HL-60 (cell line): Measurements from ENCODE around the gene CTU1.

Source experiments
- DNase-seq, 2 experiments: peaks; one replicate each; pipeline ENCODE4 v3.0.0-alpha.2; 2010 to 2020; ENCODE audit warnings: low read depth in 1 of 2, low spot score in 1 of 2
- H3K27ac ChIP-seq: fragments of 250-450 bp; sonication (Bioruptor Pico); replicated peaks from 2 replicates; pipeline ENCODE4 v1.5.1; 2020; ENCODE audit warnings: mild to moderate bottlenecking, moderate library complexity
- H3K27me3 ChIP-seq: fragments of 250-450 bp; sonication (Bioruptor Pico); 2 replicates; pipeline ENCODE4 v1.5.1; 2021; ENCODE audit warnings: mild to moderate bottlenecking, moderate library complexity; ENCODE audit not compliant: insufficient read depth, poor library complexity, severe bottlenecking
- H3K4me3 ChIP-seq: replicated peaks from 2 replicates; pipeline ENCODE4 v1.5.1; 2011; ENCODE audit warnings: mild to moderate bottlenecking, control low read depth, low read length; ENCODE audit not compliant: insufficient read depth
- CTCF ChIP-seq: IDR thresholded peaks from one replicate; pipeline ENCODE4 v1.5.1; 2011; ENCODE audit warnings: low read length, control low read depth, inconsistent platforms; ENCODE audit not compliant: insufficient read depth
- GABPA ChIP-seq: IDR thresholded peaks from 2 replicates; pipeline ENCODE4 v1.6.1; 2012; ENCODE audit warnings: low read depth
- POLR2AphosphoS5 ChIP-seq: IDR thresholded peaks from 2 replicates; pipeline ENCODE4 v1.6.1; 2012; ENCODE audit warnings: low read depth
- REST ChIP-seq: IDR thresholded peaks from 2 replicates; pipeline ENCODE4 v1.6.1; 2012; ENCODE audit warnings: low read depth; ENCODE audit not compliant: insufficient replicate concordance
- SPI1 ChIP-seq: IDR thresholded peaks from 2 replicates; pipeline ENCODE4 v1.6.1; 2012; ENCODE audit warnings: low read depth, mild to moderate bottlenecking, borderline replicate concordance

The CTU1 gene

GRCh38 chr19:51097796-51098195, 10.4 kb downstream of the CTU1 start:
- DNase-seq, result no peak
- no peak overlapping the region for H3K4me3 ChIP-seq
- no peak for TF ChIP-seq POLR2AphosphoS5
- no peak for TF ChIP-seq GABPA
- no peak for TF ChIP-seq REST
- no peak for TF ChIP-seq CTCF
- TF ChIP-seq SPI1, result no peak
- no peaks in the 10 kb centered on the region for H3K27me3 ChIP-seq
- no peak overlapping the region for H3K27ac ChIP-seq

DNA sequence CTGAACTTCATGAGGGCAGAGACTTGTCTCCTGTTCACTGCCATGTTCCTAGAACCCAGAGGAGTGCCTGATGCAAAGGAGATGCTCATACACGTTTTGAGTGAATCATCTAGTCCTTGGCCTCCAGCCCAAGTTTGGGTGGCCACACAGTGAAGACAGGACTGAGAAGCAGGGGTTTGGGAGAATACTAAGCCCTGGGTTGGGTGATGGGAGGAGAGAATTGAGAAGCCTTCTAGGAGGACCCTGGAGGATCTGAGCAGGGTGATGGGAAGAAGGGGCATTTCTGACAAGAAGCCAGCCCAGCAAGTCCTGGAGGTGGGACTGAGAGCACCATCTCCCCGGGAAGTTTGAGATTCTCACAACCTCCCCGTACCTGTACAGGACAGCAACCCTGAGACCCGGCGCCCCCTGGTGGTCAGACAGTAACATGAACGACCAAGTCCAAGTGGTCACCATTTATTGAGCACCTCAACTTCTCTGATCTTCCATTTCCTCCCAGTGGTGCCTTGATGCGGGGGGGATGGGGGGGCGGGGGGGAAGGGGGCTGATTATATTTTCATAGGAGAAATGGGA, 11.0 kb downstream of the CTU1 start:
- H3K27me3 ChIP-seq, result no peaks in the 10 kb centered on the region
- no peak overlapping the region for H3K4me3 ChIP-seq
- H3K27ac ChIP-seq, result no peak overlapping the region
- peak in 1 of 2 experiments; percentile 52 for DNase-seq
- TF ChIP-seq POLR2AphosphoS5 (no peak), CTCF (peak; percentile 46)

DNA sequence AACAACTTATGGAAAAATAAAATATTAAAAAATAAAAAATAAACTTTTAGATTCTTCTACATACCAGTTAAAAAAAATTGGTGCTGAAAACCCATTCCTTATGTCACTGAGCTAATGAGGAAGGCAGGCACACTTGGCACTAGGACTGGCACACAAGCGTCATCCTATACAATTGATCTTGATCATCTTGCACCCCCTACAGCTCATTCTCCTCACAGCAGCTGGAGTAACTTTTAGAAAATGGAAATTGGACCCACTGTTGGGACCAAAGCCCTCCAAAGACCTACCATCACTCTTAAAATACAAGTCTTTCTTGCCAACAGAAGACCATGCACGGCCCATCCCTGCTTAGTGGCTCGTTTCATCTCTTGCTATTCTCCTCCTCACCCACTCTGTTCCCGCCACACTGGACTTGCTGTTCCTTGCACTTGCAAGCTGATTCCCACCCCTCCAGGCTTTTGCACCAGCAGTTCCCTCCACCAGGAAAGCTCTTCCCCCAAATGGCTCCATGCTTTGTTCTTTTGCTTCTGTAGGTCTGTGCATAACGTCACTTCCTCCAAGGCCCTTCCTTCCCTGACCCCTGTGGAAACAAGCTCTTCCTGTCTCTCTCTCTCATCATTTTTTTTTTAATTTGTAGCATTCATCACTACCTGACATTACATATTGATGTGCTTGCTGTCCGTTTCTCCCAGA, 11.6 kb downstream of the CTU1 start:
- no peak for DNase-seq
- no peak overlapping the region for H3K27ac ChIP-seq
- no peak overlapping the region for H3K4me3 ChIP-seq
- H3K27me3 ChIP-seq, result no peaks in the 10 kb centered on the region
- TF ChIP-seq SPI1 (no peak), REST (no peak), GABPA (no peak), CTCF (no peak), POLR2AphosphoS5 (no peak)
